ENCODE results near the gene IL24.

IL24 gene

DNA sequence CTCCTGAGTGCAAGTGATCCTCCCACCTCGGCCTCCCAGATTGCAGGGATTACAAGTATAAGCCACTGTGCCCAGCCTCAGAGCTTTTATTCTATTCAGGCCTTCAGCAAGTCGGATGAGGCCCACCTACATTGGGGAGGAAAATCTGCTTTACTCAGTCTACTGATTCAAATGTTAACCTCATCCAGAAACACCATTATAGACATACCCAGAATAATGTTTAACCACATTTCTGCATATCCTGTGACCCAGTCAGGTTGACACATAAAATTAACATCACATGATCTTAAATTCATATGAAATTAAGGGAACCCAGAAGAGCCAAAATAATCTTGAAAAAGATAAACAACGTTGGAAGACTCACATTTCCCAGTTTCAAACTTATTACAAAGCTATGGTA, 16.9 kb upstream of the IL24 start:
- DNase-seq, result no peak

GRCh38 chr1:206882555-206882954, 14.7 kb upstream of the IL24 start:
- no peak for DNase-seq

DNA sequence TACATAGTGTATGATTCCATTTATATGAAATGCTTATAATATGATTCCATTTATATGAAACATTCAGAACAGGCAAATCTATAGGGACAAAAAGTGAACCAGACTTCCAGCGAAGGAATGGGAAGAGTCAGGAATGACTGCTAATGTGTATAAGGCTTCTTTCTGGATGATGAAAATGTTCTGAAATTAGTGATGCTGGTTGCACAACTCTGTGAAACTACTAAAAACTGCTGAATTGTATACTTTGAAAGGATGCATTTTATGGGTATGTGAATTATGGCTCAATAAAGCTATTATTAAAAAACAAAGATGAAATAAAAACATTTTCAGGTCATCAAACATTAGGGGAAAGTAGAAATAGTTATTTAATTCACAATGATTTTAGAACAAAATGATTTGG, 14.1 kb upstream of the IL24 start:
- DNase-seq, result no peak

GRCh38 chr1:206883876-206884275, 13.4 kb upstream of the IL24 start:
- no peak for DNase-seq

GRCh38 chr1:206885341-206886060, 11.7 kb upstream of the IL24 start:
- DNase-seq, result no peak

- no peak for DNase-seq
Measured at GRCh38 chr1:206886831-206887230, 10.4 kb upstream of the IL24 start.

GRCh38 chr1:206887701-206888100, 9.5 kb upstream of the IL24 start:
- DNase-seq, result no peak

- no peak for DNase-seq
Measured at GRCh38 chr1:206890125-206891060, 6.8 kb upstream of the IL24 start.

DNA sequence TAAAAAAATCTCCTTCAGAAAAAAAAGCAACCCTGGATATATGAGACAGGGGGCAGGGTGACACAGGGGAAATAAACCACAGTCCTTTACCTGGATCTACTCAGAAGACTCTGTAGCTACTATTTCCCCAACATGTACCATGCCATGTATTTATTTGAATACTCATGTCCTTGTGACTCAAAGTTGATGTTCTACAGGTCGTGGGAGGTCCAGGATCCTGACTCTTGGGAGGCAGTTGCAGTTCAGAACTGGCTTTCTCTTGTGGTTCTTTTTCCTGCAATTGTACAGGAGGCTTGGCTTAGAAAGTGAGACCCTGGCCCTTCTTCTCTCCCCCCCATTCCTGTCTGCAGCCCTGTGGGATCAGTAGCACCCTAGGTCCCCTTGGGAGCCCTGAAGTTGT, 5.8 kb upstream of the IL24 start:
- DNase-seq, result no peak

- DNase-seq, result no peak
Measured at GRCh38 chr1:206892351-206892984, 4.8 kb upstream of the IL24 start.

- DNase-seq, result no peak
Measured at GRCh38 chr1:206893380-206893779, 3.9 kb upstream of the IL24 start.

- DNase-seq, result no peak
Measured at GRCh38 chr1:206895325-206895724, 1.9 kb upstream of the IL24 start.

DNA sequence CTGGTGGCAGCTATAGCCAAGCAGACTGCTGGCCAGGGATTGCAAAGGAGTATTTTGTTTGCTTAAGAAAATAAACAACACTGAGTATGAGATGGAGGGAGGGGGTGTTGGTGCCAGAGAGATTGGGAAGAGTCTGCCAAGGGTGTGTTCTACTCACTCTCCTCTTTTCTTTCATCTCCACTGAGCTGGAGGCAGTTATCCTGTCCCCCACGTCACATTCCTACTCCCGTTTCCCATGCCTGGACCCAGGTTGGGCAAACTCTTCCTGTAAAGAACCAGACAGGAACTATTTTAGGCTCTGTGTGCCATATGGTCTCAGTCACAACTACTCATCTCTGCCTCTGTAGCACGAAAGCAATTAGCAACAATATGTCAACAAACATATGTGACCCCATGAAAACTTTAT, 1.4 kb upstream of the IL24 start:
- DNase-seq, result no peak

- DNase-seq, result no peak
Measured at GRCh38 chr1:206896261-206896660, 982 bp upstream of the IL24 start.

DNA sequence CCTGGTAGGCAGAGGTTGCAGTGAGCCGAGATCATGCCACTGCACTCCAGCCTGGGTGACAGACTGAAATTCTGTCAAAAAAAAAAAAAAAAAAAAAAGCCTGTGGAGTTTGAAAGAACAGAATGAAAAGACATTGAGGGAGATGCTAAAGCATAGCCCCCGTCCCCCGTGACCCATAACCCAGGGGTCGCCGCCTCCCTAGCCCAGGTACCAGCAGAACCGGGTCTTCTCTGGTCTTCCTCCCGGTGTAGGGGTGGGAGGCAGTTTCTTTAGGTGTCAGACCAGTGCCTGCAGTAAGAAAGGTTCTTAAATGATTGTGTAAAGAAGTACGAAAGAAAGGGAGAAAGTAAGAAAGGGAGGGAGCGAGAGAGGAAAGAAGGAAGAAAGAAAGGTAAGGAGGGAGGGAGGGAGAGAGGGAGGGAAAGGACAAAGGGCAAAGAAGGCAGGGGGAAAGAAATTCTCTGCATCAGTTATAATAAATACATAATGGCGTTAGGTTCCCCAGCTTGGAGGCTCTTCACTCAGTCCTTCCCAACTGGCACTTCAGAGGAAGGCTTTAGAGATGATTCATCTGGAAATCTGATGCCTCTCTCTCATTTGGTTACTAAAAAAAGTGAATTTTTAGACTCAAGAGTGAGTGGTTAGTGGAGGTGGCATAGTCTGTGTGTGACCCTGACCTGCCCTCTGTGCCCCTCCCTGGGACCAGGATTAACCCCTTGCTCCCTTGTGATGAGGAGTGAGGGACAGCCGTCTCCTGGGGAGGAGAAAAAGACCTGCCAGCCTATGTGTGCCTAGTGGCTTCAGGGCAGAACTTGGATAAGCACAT, 1.1 kb downstream of the IL24 start:
- no peak for DNase-seq

DNA sequence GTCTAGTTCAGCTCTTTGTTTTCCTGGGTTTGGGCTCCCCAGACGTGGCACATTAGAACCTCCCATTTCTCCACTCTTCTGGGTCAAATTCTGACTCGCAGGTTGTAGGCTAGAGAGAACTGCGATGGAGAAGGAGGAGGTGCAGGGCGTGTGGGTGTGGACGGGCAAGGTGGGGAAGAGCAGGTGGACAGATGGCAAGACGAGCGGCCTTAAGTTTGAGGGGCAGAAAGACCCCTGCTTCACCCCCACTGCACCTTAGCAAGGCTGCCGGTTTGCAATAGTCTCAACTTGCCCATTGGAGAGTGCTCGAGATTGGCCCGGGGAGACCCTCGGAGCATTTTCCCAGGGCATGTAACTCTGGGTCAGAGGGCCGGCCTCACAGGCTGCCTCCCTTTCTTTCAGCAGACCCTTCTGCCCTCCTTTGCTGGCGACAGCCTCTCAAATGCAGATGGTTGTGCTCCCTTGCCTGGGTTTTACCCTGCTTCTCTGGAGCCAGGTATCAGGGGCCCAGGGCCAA, 1.7 kb downstream of the IL24 start:
- no peak for DNase-seq

GRCh38 chr1:206899717-206900116, 2.5 kb downstream of the IL24 start:
- DNase-seq, result no peak

DNA sequence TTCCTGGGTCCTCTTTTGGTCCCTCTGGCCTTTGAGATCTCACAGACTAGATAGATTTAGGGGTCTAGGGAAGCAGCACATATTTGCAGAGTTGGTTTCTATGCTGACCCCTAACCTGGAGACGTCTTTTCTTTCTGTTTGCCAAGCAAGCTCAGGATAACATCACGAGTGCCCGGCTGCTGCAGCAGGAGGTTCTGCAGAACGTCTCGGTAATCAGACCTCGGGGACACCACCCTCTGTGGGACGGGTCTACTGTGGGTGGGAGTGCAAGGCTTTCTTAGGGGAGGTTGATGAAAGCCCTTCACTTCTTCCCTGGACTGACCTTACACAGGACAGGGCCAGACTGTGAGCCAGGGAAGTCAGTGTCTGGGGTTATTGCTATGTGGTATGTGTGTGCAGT, 2.9 kb downstream of the IL24 start:
- no peak for DNase-seq

DNA sequence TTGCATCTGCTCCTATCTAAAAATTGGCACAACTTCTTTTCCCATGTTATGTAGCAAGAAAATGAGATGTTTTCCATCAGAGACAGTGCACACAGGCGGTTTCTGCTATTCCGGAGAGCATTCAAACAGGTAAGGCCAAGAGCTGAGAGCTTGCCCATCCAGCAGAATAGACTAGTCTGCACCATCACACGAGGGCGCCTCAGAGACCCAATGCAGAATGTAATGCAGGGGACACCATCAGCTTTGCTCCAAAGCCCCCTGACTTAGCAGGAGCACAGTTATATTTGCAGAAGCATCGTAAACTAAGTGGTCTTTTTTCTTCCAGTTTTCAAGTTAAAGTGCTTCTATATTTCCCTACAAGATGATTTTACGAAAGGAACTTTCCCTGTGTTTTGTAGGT, 4.7 kb downstream of the IL24 start:
- no peak for DNase-seq

DNA sequence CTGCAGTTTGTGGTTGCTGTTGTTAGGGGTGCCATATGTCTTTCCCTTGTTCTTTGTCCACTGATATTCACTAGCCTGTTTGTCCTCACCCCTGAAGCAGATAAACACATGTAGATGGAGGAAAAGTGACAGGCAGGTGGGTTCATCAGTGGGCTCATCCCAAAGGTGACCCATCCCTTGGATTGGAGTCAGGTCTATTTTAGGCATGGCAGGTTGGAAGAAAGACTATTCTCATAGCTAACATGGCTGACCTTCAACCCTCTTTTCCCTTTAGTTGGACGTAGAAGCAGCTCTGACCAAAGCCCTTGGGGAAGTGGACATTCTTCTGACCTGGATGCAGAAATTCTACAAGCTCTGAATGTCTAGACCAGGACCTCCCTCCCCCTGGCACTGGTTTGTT, 5.5 kb downstream of the IL24 start:
- no peak for DNase-seq

DNA sequence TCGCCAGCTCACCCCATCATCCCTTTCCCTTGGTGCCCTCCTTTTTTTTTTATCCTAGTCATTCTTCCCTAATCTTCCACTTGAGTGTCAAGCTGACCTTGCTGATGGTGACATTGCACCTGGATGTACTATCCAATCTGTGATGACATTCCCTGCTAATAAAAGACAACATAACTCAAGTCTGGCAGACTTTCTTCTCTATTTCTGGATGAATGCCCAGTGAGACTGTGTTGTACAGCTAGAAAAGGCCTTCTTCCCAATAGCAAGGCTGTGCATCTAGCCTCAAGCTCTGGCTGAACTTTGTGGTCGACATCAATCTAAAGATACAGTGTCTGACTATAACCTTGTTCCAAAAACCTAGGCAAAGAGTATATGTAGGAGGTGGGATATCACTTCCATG, 6.4 kb downstream of the IL24 start:
- no peak for DNase-seq

DNA sequence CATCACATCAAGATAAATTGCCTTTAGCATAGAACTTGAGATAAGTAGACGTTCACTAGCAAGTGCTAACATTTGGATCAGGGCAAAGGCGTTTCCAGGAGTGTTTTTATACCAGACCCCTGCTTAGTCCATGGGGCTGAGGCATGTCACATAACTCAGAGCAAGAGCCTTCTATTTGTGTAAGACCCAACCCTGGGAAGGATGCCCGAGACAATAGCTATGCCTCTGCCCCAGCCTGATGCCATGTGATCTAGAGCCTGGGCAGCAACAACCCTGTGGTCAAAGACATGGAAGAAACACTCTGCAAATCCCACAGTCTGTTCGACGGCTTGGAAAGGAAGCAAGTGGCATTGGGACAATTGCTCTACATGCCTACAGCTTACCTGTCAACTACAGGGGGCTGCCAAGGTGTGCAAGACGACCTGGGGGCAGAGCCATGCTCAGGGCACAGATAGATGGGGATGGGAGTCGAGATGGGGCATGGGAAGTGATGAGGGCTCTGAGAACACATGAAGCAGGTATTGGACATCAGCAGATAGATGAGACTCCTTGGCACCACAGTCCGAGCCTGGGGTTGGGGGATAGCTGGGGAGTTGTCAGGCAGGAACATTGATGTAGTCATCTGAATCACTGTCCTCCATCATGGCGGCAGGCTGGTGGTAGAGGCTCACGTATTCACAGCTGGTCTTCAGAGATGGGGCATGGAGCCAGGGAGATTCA, 7.3 kb downstream of the IL24 start:
- no peak for DNase-seq
